Left kidney (tissue), 2 donors: ENCODE data around the gene DCDC2. TPM values are rescaled to one million over a fixed set of nuclear protein-coding genes. Genes with fewer than 3 reads are reported as not detected.
"Not testable (repeated sequence)": the region's sequence is repeated elsewhere in the genome, so short reads cannot be mapped to it uniquely, and the experiment has no call there.

Experiments used
- DNase-seq: peaks from one replicate; pipeline ENCODE4 v3.0.0-alpha.2; 2013
- polyA plus RNA-seq: library from polyadenylated mRNA; unstranded; fragments of 120-200 nt; gene quantifications from one replicate; pipeline ENCODE4 v1.2.1, GENCODE V29; 2013; ENCODE audit not compliant: insufficient read length

The DCDC2 gene
- polyA plus RNA-seq, 1 donor = 136 TPM

DNA sequence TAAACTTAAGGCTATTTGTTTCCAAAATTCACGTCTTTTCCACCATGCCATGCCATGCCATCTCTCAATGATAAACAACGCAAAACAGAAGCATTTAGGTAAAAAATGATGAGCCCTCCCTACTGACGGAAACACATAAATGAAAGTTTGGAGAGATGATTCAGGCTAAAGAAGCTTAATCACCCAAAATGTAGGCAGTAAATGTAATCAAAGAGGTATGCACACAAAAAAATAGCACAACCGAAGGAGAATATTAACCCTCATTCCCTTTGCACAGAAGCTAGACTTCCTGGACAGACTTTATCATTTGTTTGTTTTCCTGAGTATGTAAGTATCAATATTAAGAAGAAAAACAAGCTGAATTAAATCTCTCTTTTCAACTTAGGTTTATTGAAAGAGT is 28.8 kb downstream of the DCDC2 start:
- DNase-seq = no peak

GRCh38 chr6:24327756-24328155 is 30.1 kb downstream of the DCDC2 start:
- DNase-seq = no peak

- DNase-seq = no peak
Measured at GRCh38 chr6:24325978-24326377, 31.9 kb downstream of the DCDC2 start.

DNA sequence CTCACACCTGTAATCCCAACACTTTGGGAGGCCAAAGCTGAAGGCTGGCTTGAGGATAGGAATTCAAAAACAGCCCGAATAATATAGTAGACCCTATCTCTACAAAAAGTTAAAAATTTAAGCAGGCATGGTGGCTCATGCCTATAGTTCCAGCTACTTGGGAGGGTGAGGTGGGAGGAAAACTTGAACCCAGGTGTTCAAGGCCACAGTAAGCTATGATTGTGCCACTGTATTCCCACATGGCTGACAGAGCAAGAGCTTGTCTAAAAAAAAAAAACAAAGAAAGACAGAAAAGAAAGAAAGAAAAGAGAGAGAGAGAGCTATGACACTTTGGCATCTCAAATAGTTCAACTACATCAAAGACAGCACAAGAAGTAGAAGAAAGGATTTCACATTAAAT is 33.2 kb downstream of the DCDC2 start:
- DNase-seq = no peak

DNA sequence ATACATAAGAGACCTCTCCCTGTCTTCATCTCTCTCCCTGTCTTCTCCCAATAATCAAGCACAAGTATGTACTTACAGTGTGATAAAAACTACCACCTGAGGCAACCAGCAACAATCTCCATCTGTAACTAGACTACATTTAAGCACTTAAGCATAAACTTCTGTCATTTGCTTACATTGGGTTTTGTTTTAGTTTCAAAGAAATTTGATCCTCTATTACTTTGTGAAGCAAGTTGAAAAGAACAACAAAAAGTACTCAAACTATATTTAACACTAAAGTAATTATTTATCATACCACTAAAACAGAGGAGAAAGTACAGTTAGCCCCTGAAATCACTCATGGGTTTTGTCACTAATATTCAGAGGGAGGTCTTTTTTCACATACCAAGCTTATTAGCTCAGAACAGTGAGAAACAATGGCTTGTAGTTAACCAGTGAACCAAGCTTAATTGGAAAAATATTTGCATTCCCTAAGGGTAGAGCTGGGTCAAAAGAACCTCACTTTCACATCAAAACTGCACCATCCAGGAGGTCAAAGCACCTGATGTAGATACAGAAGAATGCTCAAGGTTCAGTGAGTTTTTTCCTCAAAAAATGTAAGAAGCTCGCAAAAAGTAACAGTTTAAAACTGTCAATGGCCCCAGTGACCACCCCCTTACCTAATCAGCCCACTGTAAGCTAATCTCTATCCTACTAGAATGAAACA is 34.1 kb downstream of the DCDC2 start:
- DNase-seq = peak; percentile 65

DNA sequence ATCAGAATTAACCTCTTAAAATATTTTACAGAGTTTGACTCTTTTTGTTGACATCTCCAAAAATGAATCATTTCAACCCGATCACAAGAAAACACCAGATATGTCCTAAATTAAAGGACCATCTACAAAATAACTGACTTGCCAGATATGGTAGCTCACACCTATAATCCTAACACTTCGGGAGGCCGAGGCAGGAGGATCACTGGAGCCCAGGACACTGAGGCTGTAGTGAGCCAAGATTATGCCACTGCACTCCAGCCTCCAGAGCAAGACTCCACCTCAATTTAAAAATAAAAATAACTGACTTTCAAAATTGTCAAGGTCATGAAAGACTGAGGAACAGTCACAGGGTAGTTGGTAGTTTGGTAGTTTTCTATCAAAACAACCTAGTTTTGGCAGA is 34.9 kb downstream of the DCDC2 start:
- no peak for DNase-seq

DNA sequence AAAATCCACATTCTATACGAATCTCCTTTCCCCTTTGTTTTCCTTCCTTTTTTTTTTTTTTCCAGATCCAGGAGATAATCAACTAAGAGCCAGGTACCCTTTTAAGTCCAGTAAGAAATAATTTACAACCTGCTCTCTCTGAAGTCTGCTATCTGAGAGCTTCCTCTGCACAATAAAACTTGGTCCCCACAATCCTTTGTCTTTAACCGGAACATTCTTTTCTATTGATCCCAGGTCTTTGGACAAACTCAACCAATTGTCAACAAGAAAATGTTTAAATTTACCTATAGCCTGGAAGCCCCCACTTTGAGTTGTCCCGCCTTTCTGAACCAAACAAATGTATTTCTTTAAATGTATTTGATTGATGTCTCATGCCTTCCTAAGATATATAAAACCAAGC is 35.4 kb downstream of the DCDC2 start:
- DNase-seq = not testable (repeated sequence)

GRCh38 chr6:24321538-24322162 is 36.2 kb downstream of the DCDC2 start:
- DNase-seq = peak; percentile 59

GRCh38 chr6:24313251-24314141 is 44.4 kb downstream of the DCDC2 start:
- DNase-seq = no peak

DNA sequence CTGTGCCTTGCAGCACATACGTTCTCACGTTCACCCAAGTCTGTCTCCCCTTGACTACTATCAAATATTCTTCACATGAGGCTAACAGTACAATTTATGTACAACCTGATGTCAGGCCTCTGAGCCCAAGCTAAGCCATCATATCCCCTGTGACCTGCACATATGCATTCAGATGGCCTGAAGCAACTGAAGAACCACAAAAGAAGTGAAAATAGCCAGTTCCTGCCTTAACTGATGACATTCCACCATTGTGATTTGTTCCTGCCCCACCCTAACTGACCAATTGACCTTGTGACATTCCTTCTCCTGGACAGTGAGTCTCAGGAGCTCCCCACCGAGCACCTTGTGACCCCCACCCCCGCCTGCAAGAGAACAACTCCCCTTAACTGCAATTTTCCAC is 46.1 kb downstream of the DCDC2 start:
- DNase-seq = not testable (repeated sequence)

- DNase-seq = no peak
Measured at GRCh38 chr6:24307881-24308280, 50.0 kb downstream of the DCDC2 start.

DNA sequence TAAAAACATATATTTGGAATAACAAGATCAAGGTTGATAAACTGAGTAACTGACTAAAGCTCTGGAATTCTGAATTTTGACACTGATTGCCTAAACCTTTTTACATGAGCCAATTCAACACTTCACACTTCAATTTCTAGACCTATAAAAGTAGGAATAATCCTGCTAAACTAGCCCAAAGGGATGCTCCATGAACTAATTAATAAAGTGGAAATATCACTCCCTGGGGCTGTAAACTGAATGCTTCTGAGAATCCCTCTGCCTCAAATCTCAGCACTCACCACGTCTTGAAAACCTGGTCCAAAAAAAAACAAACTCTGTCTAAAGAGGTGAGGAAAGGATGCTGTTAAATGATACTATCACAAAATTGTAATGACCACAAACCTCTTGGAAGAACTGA is 50.9 kb downstream of the DCDC2 start:
- DNase-seq = no peak

GRCh38 chr6:24306038-24306437 is 51.8 kb downstream of the DCDC2 start:
- no peak for DNase-seq

GRCh38 chr6:24296944-24297343 is 60.9 kb downstream of the DCDC2 start:
- DNase-seq = no peak

- DNase-seq = not testable (repeated sequence)
Measured at GRCh38 chr6:24293852-24294251, 64.0 kb downstream of the DCDC2 start.

DNA sequence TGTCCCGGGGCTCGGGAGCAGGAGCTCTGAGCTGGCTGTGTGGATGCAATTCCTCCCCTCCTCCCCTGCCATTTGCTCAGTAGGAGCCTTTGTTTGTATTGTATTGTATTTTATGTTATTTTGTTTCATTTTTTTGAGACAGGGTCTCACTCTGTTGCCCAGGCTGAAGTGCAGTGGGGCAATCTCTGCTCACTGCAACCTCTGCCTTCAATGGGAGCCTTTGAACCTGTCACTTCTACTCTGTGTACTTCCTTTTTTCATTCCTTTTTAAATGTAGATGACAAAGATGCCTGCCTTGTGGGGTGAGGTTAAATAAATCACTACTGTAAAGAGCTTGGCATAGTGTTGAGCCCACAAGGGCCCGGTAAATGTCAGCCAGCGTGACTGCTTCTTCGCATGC is 70.6 kb downstream of the DCDC2 start:
- no peak for DNase-seq

DNA sequence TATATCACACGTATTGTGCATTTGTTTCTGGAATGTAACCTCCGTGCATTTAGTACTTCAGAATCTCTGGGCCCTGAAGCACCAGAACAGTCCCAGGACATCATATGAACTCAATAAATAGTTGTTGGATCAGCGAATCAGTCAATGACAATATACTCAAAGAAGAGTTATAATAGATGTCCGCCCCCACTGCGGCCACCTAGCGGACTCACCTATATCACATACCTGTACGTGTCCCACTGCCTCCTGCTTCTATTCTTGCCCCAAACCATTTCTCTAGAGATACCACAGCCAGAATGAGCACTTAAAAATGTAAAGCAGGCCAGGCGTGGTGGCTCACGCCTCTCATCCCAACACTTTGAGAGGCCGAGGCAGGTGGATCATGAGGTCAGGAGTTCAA is 73.9 kb downstream of the DCDC2 start:
- DNase-seq = no peak

DNA sequence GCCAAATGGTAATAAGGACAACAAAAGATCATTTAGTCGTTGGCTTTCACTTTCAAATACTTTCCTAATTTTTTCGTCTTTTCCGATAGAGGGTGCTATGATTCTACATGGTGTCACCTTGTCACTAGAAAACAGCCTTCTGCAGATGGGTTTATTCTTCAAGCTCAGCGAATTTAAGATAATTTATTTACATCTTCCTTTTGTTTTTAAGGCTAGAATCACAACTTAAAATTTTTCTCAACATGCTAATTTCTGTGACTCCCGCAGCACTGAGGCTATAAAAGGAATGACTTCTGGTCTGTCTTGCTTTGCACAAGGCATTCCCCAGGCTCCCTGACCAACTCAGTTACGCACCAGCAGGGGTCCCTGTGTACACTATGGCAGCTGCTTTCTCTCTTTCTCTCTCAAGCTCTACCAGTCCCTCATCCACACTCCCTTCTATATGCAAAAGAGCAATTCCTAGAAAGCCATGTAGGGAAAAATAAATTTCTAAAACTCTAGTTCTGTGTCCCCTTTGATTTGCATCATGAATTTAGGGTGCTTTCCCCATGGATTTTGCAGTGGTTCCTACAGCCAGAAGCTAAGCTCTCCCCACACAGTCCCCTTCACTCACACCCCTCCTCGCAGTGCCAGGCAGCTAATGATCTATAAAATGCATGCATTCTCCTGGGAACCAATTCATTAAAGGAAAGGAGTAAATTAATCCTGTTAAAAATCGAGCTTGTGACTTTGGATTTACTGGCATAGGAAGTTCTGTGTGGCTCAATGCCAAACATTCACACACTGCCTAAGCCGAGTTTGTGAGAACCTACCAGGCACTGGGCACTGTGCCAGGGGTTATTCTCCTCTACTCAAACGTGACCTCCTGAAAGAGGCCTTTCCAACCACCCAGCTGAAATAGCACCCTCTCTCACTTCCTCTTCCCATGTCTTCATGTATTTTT is 74.5 kb downstream of the DCDC2 start:
- DNase-seq = peak; percentile 89

DNA sequence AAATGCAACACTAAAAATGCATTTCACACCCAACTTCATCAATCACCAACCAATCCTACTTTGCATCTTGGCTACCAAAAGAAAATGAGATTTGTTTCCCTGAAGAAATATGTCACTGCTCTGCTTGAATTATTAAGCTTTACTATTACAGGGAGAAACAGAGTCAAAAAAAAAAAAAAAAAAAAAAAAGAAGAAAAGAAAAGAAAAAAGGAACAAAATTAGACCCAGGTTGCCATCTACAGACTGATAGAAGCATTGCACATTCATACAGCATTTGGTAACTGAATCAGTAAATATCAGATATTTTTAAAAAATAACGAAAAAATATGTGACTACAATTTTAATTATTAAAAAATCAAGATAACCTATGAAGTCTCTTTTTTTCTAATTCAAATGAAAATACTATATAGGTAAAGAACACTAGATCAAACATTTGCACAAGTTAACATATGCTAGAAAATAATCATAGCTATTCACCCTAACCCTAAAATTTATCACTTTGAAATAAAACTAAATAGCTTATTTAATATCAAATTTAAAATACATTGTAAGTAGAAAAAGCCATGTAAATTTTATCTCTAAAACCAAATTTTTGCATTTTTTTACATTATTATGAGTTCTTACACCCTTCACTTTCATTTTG is 83.3 kb downstream of the DCDC2 start:
- no peak for DNase-seq

GRCh38 chr6:24273096-24273870 is 84.6 kb downstream of the DCDC2 start:
- peak; percentile 71 for DNase-seq

GRCh38 chr6:24272553-24272952 is 85.3 kb downstream of the DCDC2 start:
- no peak for DNase-seq
